Thyroid gland (tissue), 4 donors: Measurements from ENCODE around the gene ATG9A.

Source experiments
- POLR2A ChIP-seq, 2 donors: fragments of 450-650 bp; IDR thresholded peaks; one replicate each; pipeline ENCODE4 v1.6.1; 2017; ENCODE audit warnings: antibody characterized with exemption in 2 of 2, mild to moderate bottlenecking in 2 of 2, moderate library complexity in 1 of 2
- TF ChIP-seq, protein P1 (sequence below), 6 experiments: fragments of 200-600 bp in 3 of 6; fragments of 450-650 bp in 3 of 6; sonication (generic) in 3 of 6; IDR thresholded peaks; one replicate each; pipeline ENCODE4 v1.5.1; 2016 to 2019; ENCODE audit warnings: antibody characterized with exemption in 6 of 6, mild to moderate bottlenecking in 2 of 6, inconsistent platforms in 1 of 6, moderate library complexity in 1 of 6

DNA sequence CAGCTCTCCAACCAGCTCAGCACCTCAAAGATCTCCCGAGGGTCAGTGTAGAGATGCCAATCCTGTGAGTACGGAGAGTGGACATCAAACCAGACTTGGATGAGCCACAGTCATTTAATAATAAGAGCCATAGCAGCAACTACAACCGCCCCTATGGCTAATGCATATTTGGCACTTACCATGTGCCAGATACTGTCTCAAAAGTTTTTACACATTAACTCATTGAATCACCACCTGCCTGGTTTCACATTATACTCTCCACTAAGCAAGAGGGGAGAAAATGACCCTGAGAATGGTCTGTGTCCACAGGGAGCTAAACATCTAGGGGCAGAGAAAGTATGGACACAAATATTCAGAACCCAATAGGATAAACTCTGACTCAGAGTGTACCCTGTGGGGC lies 55.3 kb downstream of the ATG9A start:
- TF ChIP-seq, protein P1, sequence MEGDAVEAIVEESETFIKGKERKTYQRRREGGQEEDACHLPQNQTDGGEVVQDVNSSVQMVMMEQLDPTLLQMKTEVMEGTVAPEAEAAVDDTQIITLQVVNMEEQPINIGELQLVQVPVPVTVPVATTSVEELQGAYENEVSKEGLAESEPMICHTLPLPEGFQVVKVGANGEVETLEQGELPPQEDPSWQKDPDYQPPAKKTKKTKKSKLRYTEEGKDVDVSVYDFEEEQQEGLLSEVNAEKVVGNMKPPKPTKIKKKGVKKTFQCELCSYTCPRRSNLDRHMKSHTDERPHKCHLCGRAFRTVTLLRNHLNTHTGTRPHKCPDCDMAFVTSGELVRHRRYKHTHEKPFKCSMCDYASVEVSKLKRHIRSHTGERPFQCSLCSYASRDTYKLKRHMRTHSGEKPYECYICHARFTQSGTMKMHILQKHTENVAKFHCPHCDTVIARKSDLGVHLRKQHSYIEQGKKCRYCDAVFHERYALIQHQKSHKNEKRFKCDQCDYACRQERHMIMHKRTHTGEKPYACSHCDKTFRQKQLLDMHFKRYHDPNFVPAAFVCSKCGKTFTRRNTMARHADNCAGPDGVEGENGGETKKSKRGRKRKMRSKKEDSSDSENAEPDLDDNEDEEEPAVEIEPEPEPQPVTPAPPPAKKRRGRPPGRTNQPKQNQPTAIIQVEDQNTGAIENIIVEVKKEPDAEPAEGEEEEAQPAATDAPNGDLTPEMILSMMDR (IDR thresholded peaks at IDR 0.05) = no peak
- no peak for TF ChIP-seq POLR2A (IDR thresholded peaks at IDR 0.05)
